GM23248 (cell line): ENCODE results near the gene ELL2. TPM values are rescaled to one million over a fixed set of nuclear protein-coding genes. Genes with fewer than 3 reads are reported as not detected.
A peak's percentile ranks its signal among the peaks of the same experiment; 100 is the strongest.

Experiments used
- DNase-seq: peaks from one replicate; pipeline ENCODE4 v3.0.0-alpha.2; 2015
- H2AFZ ChIP-seq: fragments of 200-600 bp; sonication (generic); 2 replicates; pipeline ENCODE4 v1.6.1; 2016; ENCODE audit warnings: antibody characterized with exemption
- H3F3A ChIP-seq: fragments of 200-600 bp; sonication (generic); 2 replicates; pipeline ENCODE4 v1.6.1; 2016; ENCODE audit warnings: mild to moderate bottlenecking, antibody characterized with exemption, mixed run types; ENCODE audit not compliant: insufficient read depth
- H3K27ac ChIP-seq: fragments of 200-600 bp; sonication (generic); 2 replicates; pipeline ENCODE4 v1.5.1; 2016; ENCODE audit warnings: mild to moderate bottlenecking
- H3K27me3 ChIP-seq: fragments of 200-600 bp; sonication (generic); replicated peaks from 2 replicates; pipeline ENCODE4 v1.6.1; 2016; ENCODE audit warnings: mild to moderate bottlenecking; ENCODE audit not compliant: insufficient read depth
- H3K36me3 ChIP-seq: fragments of 200-600 bp; sonication (generic); 2 replicates; pipeline ENCODE4 v1.6.1; 2016; ENCODE audit warnings: low read depth, mild to moderate bottlenecking
- H3K4me1 ChIP-seq: fragments of 200-600 bp; sonication (generic); 2 replicates; pipeline ENCODE4 v1.6.1; 2016; ENCODE audit warnings: mild to moderate bottlenecking; ENCODE audit not compliant: insufficient read depth
- H3K4me2 ChIP-seq: fragments of 200-600 bp; sonication (generic); one replicate; pipeline ENCODE4 v1.6.1; 2016; ENCODE audit warnings: mild to moderate bottlenecking; ENCODE audit not compliant: unreplicated experiment
- H3K4me3 ChIP-seq: fragments of 200-600 bp; sonication (generic); 2 replicates; pipeline ENCODE4 v1.5.1; 2016; ENCODE audit warnings: mild to moderate bottlenecking
- H3K79me2 ChIP-seq: fragments of 200-600 bp; sonication (generic); 2 replicates; pipeline ENCODE4 v1.6.1; 2016; ENCODE audit warnings: mild to moderate bottlenecking; ENCODE audit not compliant: insufficient read depth
- H3K9ac ChIP-seq: fragments of 200-600 bp; sonication (generic); 2 replicates; pipeline ENCODE4 v1.6.1; 2016; ENCODE audit warnings: mild to moderate bottlenecking
- H3K9me2 ChIP-seq: fragments of 200-600 bp; sonication (generic); 2 replicates; pipeline ENCODE4 v1.6.1; 2016; ENCODE audit warnings: mixed run types, mild to moderate bottlenecking, moderate library complexity; ENCODE audit not compliant: insufficient read depth
- H3K9me3 ChIP-seq: fragments of 200-600 bp; sonication (generic); one replicate; pipeline ENCODE4 v1.6.1; 2017; ENCODE audit warnings: low read depth
- H4K20me1 ChIP-seq: fragments of 200-600 bp; sonication (generic); 2 replicates; pipeline ENCODE4 v1.6.0; 2016; ENCODE audit not compliant: insufficient read depth
- EZH2 ChIP-seq: fragments of 200-600 bp; sonication (generic); IDR thresholded peaks from 2 replicates; pipeline ENCODE4 v1.6.1; 2018; ENCODE audit warnings: antibody characterized with exemption, mild to moderate bottlenecking; ENCODE audit not compliant: insufficient read depth, poor library complexity, severe bottlenecking
- EZH2phosphoT487 ChIP-seq: fragments of 200-600 bp; sonication (generic); IDR thresholded peaks from 2 replicates; pipeline ENCODE4 v1.6.1; 2018; ENCODE audit warnings: antibody characterized with exemption, moderate library complexity, mild to moderate bottlenecking, low read depth; ENCODE audit not compliant: insufficient read depth
- WGBS, 2 experiments: methylation state at CpG; one replicate each; pipeline ENCODE4 v1.1.6; 2015 to 2017; ENCODE audit warnings: low lambda C conversion rate in 2 of 2, low coverage in 1 of 2; ENCODE audit errors: missing lambda C conversion rate in 2 of 2; 5-methylcytosine and 5-hydroxymethylcytosine counted together
- in situ Hi-C: fragments of 300-500 bp; cut with MboI; formaldehyde crosslinking; loops from 2 replicates; pipeline ENCODE4 v1.15.0; 2020
- polyA plus RNA-seq: library from polyadenylated mRNA; unstranded; fragments of >200 nt; fragmentation: Nextera tagmentation; extraction: Ambion mirVana; gene quantifications from 2 replicates; pipeline ENCODE4 v1.2.1, GENCODE V29; 2016
- total RNA-seq: library from RNA; depleted of rRNA; stranded (reverse); fragments of >200 nt; shearing (Covaris generic); gene quantifications from 2 replicates; pipeline ENCODE4 v1.2.3, GENCODE V29; 2014

ELL2 gene
- total and polyA plus RNA-seq, 2 experiments from 2014 or later, result 159 to 243 TPM

- Histone ChIP-seq H3K9me2 (no peaks in the 10 kb centered on the region), H3K9me3 (no peaks in the 10 kb centered on the region), H2AFZ (no peak overlapping the region), H3K4me3 (no peak overlapping the region), H3K27ac (peak overlapping the region; percentile 38), H3F3A (peaks cover 91% of the 10 kb centered on the region), H3K36me3 (peaks cover 86% of the 10 kb centered on the region), H3K4me2 (no peak overlapping the region), H3K79me2 (peaks cover 100% of the 10 kb centered on the region), H3K27me3 (no peaks in the 10 kb centered on the region), H4K20me1 (peaks cover 51% of the 10 kb centered on the region), H3K9ac (no peak overlapping the region), H3K4me1 (peaks cover 72% of the 10 kb centered on the region)
- 98 to 99% methylated on average over 4 of the region's 4 CpGs for WGBS, 2 experiments
- no peak for TF ChIP-seq EZH2
- in situ Hi-C loops, result no loop called here
- DNase-seq, result no peak
Observed at GRCh38 chr5:95916687-95917085, 45.0 kb downstream of the ELL2 start.

DNA sequence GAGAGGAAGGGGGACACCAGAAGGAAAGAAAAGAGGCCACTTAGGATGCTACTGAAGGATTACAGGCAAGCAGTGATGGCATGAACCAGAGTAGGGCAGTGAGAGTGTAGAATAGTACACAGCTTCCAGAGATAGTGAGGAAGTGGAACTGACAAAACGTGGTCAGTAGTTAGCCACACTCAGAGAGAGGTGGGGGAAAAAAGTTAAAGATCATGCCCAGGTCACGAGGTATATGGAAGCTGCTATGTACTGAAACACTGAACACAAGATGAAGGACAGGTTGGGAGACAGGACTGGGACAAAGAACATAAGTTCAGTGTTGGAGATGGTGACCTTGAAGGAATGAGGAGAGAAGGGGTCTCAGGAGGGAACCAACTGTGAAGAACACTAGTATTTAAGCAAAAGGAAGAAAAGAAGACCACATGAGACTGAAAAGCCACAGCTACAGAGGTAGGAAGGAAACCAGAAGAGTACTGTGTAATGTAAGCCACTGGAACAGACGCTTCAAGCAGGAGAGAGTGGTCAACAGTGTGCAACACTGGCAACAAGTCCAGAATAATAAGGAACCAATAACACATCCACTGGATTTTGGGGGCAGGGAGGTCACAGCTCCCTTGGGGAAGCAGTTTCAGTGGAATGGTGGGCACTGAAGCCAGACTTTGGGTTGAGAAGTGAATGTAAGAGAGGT lies 45.5 kb downstream of the ELL2 start:
- no peak for TF ChIP-seq EZH2phosphoT487
- no peak for TF ChIP-seq EZH2
- WGBS, 2 experiments, result 95 to 96% methylated on average over 3 of the region's 3 CpGs
- H3K9me2 ChIP-seq, result no peaks in the 10 kb centered on the region
- no peak overlapping the region for H3K4me3 ChIP-seq
- no peak for DNase-seq
- H3K9me3 ChIP-seq, result no peaks in the 10 kb centered on the region
- H3F3A ChIP-seq, result peaks cover 91% of the 10 kb centered on the region
- in situ Hi-C loops, result no loop called here
- H3K9ac ChIP-seq, result no peak overlapping the region
- H2AFZ ChIP-seq, result no peak overlapping the region
- no peak overlapping the region for H3K4me2 ChIP-seq
- H3K36me3 ChIP-seq, result peaks cover 89% of the 10 kb centered on the region
- H3K4me1 ChIP-seq, result peaks cover 69% of the 10 kb centered on the region
- peaks cover 100% of the 10 kb centered on the region for H3K79me2 ChIP-seq
- H4K20me1 ChIP-seq, result peaks cover 50% of the 10 kb centered on the region
- peak overlapping the region; percentile 38 for H3K27ac ChIP-seq
- H3K27me3 ChIP-seq, result no peaks in the 10 kb centered on the region

DNA sequence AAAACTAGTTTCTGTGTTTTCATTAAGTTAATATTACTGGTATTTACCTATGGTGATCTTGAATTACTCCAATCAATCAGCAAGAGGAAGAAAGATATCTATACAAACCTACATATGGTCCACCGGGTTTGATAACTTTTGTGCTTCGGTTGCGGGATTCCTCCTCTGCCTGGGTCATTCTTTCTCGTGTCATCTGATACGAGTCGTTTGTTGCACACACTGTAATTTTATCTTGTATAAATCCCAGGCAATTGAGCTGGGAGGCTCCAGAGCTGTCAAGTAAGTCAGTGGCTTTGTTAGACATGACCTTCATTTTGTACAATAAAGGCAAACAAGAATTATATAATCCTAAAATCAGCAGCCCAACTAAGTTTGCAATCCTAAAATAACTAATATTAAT lies 48.0 kb downstream of the ELL2 start:
- no peak overlapping the region for H3K9ac ChIP-seq
- H3K79me2 ChIP-seq, result peaks cover 100% of the 10 kb centered on the region
- H3K4me2 ChIP-seq, result no peak overlapping the region
- peaks cover 79% of the 10 kb centered on the region for H3K4me1 ChIP-seq
- no peak overlapping the region for H3K4me3 ChIP-seq
- H2AFZ ChIP-seq, result no peak overlapping the region
- WGBS, 2 experiments, result 98 to 99% methylated on average over 6 of the region's 6 CpGs
- H3F3A ChIP-seq, result peaks cover 94% of the 10 kb centered on the region
- H3K27me3 ChIP-seq, result no peaks in the 10 kb centered on the region
- TF ChIP-seq EZH2phosphoT487 (no peak), EZH2 (no peak)
- in situ Hi-C loops, result no loop called here
- peaks cover 60% of the 10 kb centered on the region for H4K20me1 ChIP-seq
- no peaks in the 10 kb centered on the region for H3K9me2 ChIP-seq
- DNase-seq, result no peak
- H3K27ac ChIP-seq, result peak overlapping the region; percentile 59
- H3K9me3 ChIP-seq, result no peaks in the 10 kb centered on the region
- peaks cover 92% of the 10 kb centered on the region for H3K36me3 ChIP-seq

DNA sequence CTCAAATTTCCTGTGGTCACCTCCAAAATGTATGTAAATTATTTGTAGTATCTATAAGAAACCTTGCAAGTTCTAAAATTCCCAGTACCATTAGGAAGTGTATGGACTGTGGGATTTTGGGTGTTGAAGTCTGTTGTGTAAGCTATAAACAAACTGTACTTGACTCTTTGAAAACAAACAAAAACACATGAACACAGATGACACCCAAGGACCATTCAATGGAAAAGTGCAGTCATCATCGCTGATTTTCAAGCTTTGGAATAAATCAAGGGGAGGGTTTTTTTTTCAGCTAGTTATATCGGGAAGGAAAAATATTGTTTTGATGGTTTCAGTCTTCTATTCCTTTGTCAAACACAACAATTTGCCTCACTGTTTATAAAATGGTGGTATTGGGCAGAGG lies 49.6 kb downstream of the ELL2 start:
- peak overlapping the region; percentile 59 for H3K27ac ChIP-seq
- in situ Hi-C loops, result no loop called here
- no peak overlapping the region for H3K4me2 ChIP-seq
- peaks cover 92% of the 10 kb centered on the region for H3F3A ChIP-seq
- no peak overlapping the region for H3K4me3 ChIP-seq
- 20 to 23% methylated on average over 2 of the region's 2 CpGs for WGBS, 2 experiments
- TF ChIP-seq EZH2phosphoT487 (no peak), EZH2 (no peak)
- peaks cover 78% of the 10 kb centered on the region for H3K4me1 ChIP-seq
- peaks cover 84% of the 10 kb centered on the region for H3K36me3 ChIP-seq
- peak; percentile 22 for DNase-seq
- H2AFZ ChIP-seq, result no peak overlapping the region
- no peaks in the 10 kb centered on the region for H3K9me2 ChIP-seq
- H3K27me3 ChIP-seq, result no peaks in the 10 kb centered on the region
- no peaks in the 10 kb centered on the region for H3K9me3 ChIP-seq
- H3K79me2 ChIP-seq, result peaks cover 100% of the 10 kb centered on the region
- 0 out of 2 replicates have a peak overlapping the region, but pooled peaks have one; percentile 7 for H3K9ac ChIP-seq
- H4K20me1 ChIP-seq, result peaks cover 58% of the 10 kb centered on the region
